Small intestine (tissue), 7 donors: ENCODE data around the gene SST. TPM values are rescaled to one million over a fixed set of nuclear protein-coding genes. Genes with fewer than 3 reads are reported as not detected.

Experiments
- DNase-seq, 2 donors: peaks; one replicate each; pipeline versions ENCODE4 v3.0.0 to v3.0.0-alpha.2; 2013
- FAIRE-seq: peaks from 2 replicates; lab custom pipeline; 2012; peaks lifted over from hg19 to GRCh38; lab: Jason Lieb, UNC
- H3K27ac ChIP-seq, 3 donors: one replicate each; pipeline ENCODE4 v1.5.1; 2013; ENCODE audit warnings: low read length in 2 of 3, mild to moderate bottlenecking in 2 of 3, control low read depth in 1 of 3, inconsistent platforms in 1 of 3, low read depth in 1 of 3, moderate library complexity in 1 of 3
- H3K27me3 ChIP-seq, 3 donors: one replicate each; pipeline ENCODE4 v1.6.1; 2013; ENCODE audit warnings: low read length in 3 of 3, inconsistent platforms in 1 of 3; ENCODE audit not compliant: control insufficient read depth in 3 of 3, insufficient read depth in 3 of 3
- H3K36me3 ChIP-seq, 3 donors: one replicate each; pipeline ENCODE4 v1.6.1; 2013; ENCODE audit warnings: low read length in 3 of 3, inconsistent platforms in 1 of 3, low read depth in 1 of 3, mild to moderate bottlenecking in 1 of 3, moderate library complexity in 1 of 3; ENCODE audit not compliant: control insufficient read depth in 3 of 3, insufficient read depth in 2 of 3
- H3K4me1 ChIP-seq, 3 donors: one replicate each; pipeline ENCODE4 v1.6.1; 2013; ENCODE audit warnings: low read length in 2 of 3, inconsistent platforms in 1 of 3, low read depth in 1 of 3, mild to moderate bottlenecking in 1 of 3, moderate library complexity in 1 of 3; ENCODE audit not compliant: control insufficient read depth in 3 of 3, insufficient read depth in 2 of 3
- H3K4me3 ChIP-seq, 3 donors: one replicate each; pipeline ENCODE4 v1.5.1; 2013; ENCODE audit warnings: low read length in 3 of 3, control low read depth in 1 of 3, inconsistent platforms in 1 of 3, low read depth in 1 of 3, mild to moderate bottlenecking in 1 of 3, moderate library complexity in 1 of 3
- H3K9me3 ChIP-seq, 2 donors: one replicate each; pipeline ENCODE4 v1.6.1; 2013; ENCODE audit warnings: low read depth in 1 of 2, low read length in 1 of 2; ENCODE audit not compliant: control insufficient read depth in 2 of 2, insufficient read depth in 1 of 2
- WGBS, 3 donors: extraction: QIAGEN DNeasy Blood & Tissue Kit; methylation state at CpG; one replicate each; pipeline ENCODE4 v1.1.7; 2013; 5-methylcytosine and 5-hydroxymethylcytosine counted together
- polyA plus RNA-seq, 4 donors: library from polyadenylated mRNA; stranded (reverse) in 3 of 4; unstranded in 1 of 4; fragments of 200-250 nt in 3 of 4; fragments of 120-200 nt in 1 of 4; gene quantifications; one replicate each; pipeline versions ENCODE4 v1.2.1 to v1.2.3, GENCODE V29; 2013
- donor health status: healthy with polysubstance abuse.
- donor health status: control.
- donor health status: control.
- donor health status: Bipolar disorder and iron deficiency.
- donor health status: healthy.

The SST gene
- polyA plus RNA-seq, 4 donors = 72.7 to 377 (median 143) TPM

GRCh38 chr3:187619461-187619860, 50.7 kb downstream of the SST start:
- no peak overlapping the region for H3K4me3 ChIP-seq
- H3K27me3 ChIP-seq = no peaks in the 10 kb centered on the region
- FAIRE-seq (no peak), DNase-seq (no peak)
- 68 to 91% (median 85%) methylated on average over 2 of the region's 2 CpGs for WGBS, 3 donors
- no peaks in the 10 kb centered on the region for H3K4me1 ChIP-seq
- H3K36me3 ChIP-seq = no peaks in the 10 kb centered on the region
- H3K27ac ChIP-seq = no peak overlapping the region
- H3K9me3 ChIP-seq = no peaks in the 10 kb centered on the region

Other genes starting within 250 kb of the SST start
- gene RTP2, start 32.2 kb upstream of the SST start, polyA plus RNA-seq = not detected
- gene BCL6, start 75.1 kb upstream of the SST start, polyA plus RNA-seq = 10 to 100 TPM in 1 of 4 donors, 1 to 10 TPM in 3; 3.2 to 15.5 (median 4.2) TPM